RWPE1 (cell line): ENCODE measurements around the gene MAP1LC3B.
"Not testable (repeated sequence)": the region's sequence is repeated elsewhere in the genome, so short reads cannot be mapped to it uniquely, and the experiment has no call there.

Experiments
- CTCF ChIA-PET: fragments of 350-600 bp; sonication (Branson Sonifier 250); formaldehyde crosslinking; extraction: SDS; loops from one replicate; lab custom pipeline; 2021; lab: Yijun Ruan, JAX
- POLR2A ChIA-PET: fragments of 400-600 bp; formaldehyde crosslinking; extraction: SDS; loops from one replicate; lab custom pipeline; 2020; ENCODE audit warnings: antibody characterized with exemption; ENCODE audit not compliant: low non-redundant PET; lab: Yijun Ruan, JAX
- DNase-seq: peaks from one replicate; pipeline ENCODE4 v3.0.0; 2012; ENCODE audit warnings: low spot score
- H3K27ac ChIP-seq: fragments of 450-650 bp; 2 replicates; pipeline ENCODE4 v1.5.1; 2017
- CTCF ChIP-seq: fragments of 450-650 bp; conservative IDR thresholded peaks from 2 replicates; pipeline ENCODE4 v1.5.1; 2017; ENCODE audit warnings: low read depth, mild to moderate bottlenecking

Gene MAP1LC3B

GRCh38 chr16:87380403-87380802 is 11.7 kb upstream of the MAP1LC3B start:
- H3K27ac ChIP-seq, result peak overlapping the region; percentile 29; the same call in 1 of the 2 replicates
- no peak for DNase-seq
- no peak for TF ChIP-seq CTCF
- CTCF ChIA-PET, result interaction anchor here (0.6 to 0.7 kb wide), 2 partner anchors 342 to 668 kb away, joined by 3 to 6 read pairs; no protein-coding TSS in a partner anchor
- POLR2A ChIA-PET, result no interaction called here

DNA sequence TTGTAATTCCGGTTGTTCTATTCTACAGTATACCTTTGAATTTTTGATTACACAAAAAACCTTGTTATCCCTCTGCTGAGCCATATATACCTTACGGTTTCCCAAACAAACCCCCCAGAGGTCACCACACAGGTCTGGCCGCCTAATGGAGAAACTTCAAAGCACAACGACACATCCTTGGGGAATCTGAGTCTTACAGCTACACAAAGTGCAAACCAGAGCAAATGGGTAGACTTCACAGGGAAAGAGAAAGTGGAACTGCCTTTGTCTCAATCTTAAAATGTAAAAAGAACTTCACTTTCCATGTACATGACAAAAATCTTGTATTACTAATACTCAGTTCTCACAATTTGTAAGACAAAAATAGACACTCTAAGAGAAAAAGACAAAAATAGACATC is 11.3 kb upstream of the MAP1LC3B start:
- no peak for TF ChIP-seq CTCF
- POLR2A ChIA-PET, result no interaction called here
- H3K27ac ChIP-seq, result peak overlapping the region; percentile 63; the same call in 1 of the 2 replicates
- CTCF ChIA-PET, result interaction anchor here (0.6 to 0.7 kb wide), 2 partner anchors 343 to 669 kb away, joined by 3 to 6 read pairs; no protein-coding TSS in a partner anchor
- no peak for DNase-seq

GRCh38 chr16:87382023-87382785 is 9.9 kb upstream of the MAP1LC3B start:
- ChIA-PET POLR2A (interaction anchor here (0.7 to 1.2 kb wide), 3 partner anchors 63 to 384 kb away, joined by 3 to 6 read pairs (median 3); partner anchors contain the start of gene C16orf95), CTCF (interaction anchor here (0.7 kb wide), 3 partner anchors 9 to 1663 kb away, joined by 3 to 6 read pairs (median 5); no protein-coding TSS in a partner anchor)
- H3K27ac ChIP-seq, result peak overlapping the region; percentile 91
- no peak for DNase-seq
- no peak for TF ChIP-seq CTCF

DNA sequence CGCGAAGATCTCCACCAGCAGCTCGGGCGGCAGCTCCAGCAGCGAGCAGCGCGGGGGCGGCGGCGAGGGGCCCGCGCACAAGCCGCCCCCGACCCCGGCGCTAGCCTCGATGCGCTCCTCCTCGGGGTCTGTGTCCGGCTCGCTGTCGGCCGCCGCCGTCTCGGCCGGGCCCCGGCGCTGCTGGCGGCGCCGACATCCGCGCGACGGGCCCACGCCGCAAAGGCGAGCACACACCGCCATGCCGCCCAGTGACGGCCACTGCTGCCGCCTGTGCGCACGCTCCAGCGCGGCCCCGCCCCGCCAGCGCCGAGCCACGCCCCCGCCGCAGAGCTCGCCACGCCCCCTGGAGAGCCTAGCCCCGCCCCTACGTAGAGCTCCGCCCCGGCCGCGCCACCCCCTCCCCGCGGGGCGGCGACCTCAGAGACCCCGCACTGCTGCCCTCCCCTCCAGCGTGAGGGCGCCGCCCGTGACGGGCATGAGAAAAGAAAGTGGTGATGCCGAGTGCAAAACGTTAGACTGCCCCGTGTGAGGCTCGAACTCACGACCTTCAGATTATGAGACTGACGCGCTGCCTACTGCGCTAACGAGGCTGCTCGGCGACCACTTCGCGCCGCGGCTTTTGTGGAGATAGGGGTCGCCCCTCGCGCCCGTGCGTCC is 8.5 kb upstream of the MAP1LC3B start, which contains the start of gene FBXO31:
FBXO31 (minus strand) TSS at position 272 of the 657 bp plus-strand sequence; CDS start at position 240, 32 bp downstream.
- POLR2A ChIA-PET, result interaction anchor here (0.7 to 1.2 kb wide), 3 partner anchors 65 to 822 kb away, joined by 3 to 6 read pairs (median 3); partner anchors contain the start of gene C16orf95
- peak; percentile 73 for DNase-seq
- peak within 1 kb of the TSS; percentile 91 for H3K27ac ChIP-seq
- no peak for TF ChIP-seq CTCF
- CTCF ChIA-PET, result interaction anchor here (1.6 kb wide), 1 partner anchor 11 kb away, joined by 6 read pairs; no protein-coding TSS in a partner anchor

DNA sequence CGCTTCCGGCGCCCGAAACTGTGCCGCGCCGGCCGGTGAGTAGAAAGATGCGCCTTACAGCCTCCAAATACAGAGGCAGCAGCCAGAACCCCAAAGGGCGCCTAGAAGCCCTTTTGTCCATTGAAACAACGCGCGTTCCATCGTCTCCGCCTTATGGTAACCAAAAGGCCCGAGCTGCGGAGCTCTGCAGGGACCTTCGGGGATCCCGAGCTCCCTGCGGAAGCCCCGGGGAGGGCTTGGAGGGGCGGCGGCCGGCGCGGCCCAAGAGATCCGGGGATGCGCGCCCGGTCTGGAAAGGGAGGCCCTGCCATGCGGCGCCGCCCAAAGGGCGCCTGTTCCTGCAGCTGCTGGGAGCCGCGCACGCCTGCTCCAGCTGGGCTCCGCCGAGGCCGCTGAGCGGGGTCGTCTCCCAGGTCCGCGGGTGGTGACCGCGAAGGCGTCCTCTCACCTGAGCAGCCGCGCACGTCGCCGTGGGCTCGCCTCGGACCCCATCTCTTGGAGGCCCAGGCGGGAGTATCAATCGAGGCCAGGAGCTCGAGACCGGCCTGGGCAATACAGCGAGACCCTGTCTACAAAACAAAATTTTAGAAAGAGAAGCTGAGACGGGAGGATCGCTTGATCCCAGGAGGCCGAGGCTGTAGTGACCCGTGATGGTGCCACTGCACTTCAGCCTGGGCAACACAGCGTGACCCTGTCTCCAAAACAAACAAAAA is 7.8 kb upstream of the MAP1LC3B start:
- peak; percentile 26 for DNase-seq
- POLR2A ChIA-PET, result interaction anchor here (0.6 kb wide), 1 partner anchor 1186 kb away, joined by 4 read pairs; no protein-coding TSS in a partner anchor
- H3K27ac ChIP-seq, result peak overlapping the region; percentile 91
- CTCF ChIA-PET, result interaction anchor here (1.6 kb wide), 1 partner anchor 10 kb away, joined by 6 read pairs; no protein-coding TSS in a partner anchor
- TF ChIP-seq CTCF, result no peak

DNA sequence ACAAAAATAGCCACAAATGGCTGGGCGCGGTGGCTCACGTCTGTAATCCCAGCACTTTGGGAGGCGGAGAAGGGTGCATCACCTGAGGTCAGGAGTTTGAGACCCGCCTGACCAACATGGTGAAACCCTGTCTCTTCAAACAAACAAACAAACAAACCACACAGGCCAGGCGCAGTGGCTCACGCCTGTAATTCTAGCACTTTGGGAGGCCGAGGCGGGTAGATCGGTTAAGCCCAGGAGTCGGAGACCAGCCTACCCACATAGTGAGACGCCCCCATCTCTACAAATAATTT is 7.3 kb upstream of the MAP1LC3B start:
- CTCF ChIA-PET, DNase-seq: not testable (repeated sequence)
- POLR2A ChIA-PET, result interaction anchor here (0.6 kb wide), 1 partner anchor 1185 kb away, joined by 4 read pairs; no protein-coding TSS in a partner anchor
- peak overlapping the region; percentile 91 for H3K27ac ChIP-seq
